HG02588 (cell line): ENCODE measurements around the gene ERVK3-1.
"Not testable (repeated sequence)": the region's sequence is repeated elsewhere in the genome, so short reads cannot be mapped to it uniquely, and the experiment has no call there.

ENCODE experiments used
- ATAC-seq: cut with Tn5 transposase; IDR thresholded peaks from one replicate; pipeline ENCODE4 v1.9.1; 2021; ENCODE audit warnings: mild to moderate bottlenecking, moderate library complexity; ENCODE audit not compliant: unreplicated experiment

Gene ERVK3-1

DNA sequence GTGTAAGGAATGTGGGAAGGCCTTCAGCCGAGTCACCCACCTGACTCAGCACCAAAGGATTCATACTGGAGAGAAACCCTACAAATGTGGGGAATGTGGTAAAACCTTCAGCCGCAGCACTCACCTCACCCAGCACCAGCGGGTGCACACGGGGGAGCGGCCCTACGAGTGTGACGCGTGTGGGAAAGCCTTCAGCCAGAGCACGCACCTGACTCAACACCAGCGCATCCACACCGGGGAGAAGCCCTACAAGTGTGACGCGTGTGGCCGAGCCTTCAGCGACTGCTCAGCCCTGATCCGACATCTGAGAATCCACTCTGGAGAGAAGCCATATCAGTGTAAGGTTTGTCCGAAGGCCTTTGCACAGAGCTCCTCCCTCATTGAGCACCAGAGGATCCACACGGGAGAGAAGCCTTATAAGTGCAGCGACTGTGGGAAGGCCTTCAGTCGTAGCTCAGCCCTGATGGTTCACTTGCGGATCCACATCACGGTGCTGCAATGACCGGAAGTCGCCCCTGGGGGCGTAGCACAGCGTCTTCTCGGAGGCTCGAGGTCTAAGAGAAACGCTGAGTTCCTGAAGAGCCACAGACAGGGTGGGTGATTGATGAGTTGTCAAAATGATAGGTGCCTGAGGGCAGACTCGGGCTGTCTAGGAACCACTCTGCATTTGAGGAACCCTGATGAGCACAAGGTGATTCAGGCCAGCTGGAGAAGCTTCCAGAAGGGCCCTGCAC is 33.8 kb downstream of the ERVK3-1 start:
- ATAC-seq: no peak

DNA sequence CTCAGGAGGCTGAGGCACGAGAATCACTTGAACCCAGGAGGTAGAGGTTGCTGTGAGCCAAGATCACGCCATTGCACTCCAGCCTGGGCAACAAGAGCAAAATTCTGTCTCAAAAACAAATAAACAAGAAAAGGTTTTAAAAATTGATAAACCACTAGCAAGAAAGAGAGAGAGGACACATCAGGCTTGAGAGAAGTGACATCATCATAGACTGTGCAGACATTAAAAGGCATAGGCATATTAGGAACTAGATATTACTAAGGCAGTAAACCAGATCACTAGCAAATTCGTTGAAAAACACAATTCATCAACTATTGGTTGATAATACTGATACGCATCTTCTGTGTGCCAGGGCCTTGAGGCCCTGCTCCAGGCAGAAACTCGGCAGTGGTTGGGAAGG is 40.4 kb downstream of the ERVK3-1 start:
- no peak for ATAC-seq

DNA sequence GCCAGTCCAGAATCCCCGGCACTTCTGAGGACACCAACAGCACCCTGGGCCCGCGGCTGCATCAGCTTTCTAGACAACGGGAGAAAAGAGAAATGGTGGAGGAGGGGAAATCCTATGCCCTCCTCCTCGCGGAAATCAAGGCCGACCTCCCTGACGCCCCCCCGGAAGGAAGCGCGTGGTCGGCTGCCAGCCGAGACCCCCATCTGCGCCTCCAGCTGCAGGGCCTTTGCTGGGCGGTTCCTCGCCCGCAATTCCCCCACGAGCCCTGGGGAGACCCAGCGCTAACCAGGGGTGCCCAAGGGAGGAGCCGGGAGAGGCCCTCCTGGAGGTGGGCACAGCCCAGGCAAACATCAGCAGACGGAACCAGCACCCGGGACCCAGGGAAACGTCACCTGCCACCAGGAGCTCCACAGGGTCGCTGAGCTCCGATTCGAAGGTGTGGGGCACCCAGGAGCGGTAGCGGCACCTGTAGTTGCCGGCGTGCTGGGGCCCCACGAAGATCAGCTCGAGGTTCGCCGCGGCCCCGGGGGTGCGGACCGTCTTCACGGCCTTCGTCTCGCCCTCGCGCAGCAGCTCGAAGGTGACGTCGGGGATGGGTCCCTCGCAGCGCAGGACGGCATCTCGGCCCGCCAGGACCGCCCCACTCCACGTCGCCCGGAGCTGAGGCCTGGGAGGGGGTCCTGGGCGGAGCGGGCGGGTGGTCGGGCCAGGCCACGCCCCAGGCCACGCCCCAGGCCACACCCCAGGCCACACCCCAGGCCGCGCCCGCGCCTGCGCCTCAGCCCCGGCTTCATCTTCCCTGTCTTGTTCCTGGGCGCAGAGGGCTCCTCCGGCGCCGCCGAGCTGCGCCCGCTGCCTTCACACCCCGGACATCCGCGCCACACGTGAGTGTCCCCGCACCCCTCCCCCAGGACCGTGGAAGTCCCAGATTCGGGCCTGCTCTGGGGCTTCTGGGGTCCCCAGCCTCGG is 42.1 kb downstream of the ERVK3-1 start:
- ATAC-seq: peak; percentile 87

DNA sequence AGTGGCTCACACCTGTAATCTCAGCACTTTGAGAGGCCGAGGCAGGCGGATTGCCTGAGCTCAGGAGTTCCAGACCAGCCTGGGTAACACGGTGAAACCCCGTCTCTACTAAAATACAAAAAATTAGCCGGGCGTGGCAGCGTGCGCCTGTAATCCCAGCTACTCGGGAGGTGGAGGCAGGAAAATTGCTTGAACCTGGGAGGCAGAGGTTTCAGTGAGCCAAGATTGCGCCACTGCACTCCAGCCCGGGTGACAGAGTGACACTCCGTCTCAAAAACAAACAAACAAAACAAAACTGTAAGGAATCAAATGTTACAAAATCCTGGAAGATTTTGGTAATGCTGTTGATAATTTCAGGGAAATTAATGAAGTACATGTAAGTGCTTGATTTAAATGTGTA is 42.9 kb downstream of the ERVK3-1 start:
- not testable (repeated sequence) for ATAC-seq

DNA sequence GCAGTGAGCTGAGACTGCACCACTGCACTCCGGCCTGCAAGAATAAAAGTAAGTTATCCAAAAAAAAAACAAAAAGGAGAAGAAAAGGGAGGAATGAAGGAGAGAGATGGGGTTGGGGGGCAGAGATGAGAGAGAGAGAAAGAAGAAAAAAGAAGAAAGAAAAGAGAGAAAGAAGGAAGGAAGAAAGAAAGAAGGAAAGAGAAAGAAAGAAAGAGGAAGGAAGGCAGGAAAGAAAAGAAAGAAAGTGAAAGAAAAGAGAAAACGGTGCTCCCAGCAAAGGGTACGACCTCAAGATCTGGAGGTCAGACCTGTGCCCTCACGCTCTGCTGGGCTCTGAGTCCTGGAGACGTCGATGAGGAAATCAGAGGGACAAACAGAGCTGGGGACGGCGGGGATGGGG is 44.4 kb downstream of the ERVK3-1 start:
- ATAC-seq: no peak

DNA sequence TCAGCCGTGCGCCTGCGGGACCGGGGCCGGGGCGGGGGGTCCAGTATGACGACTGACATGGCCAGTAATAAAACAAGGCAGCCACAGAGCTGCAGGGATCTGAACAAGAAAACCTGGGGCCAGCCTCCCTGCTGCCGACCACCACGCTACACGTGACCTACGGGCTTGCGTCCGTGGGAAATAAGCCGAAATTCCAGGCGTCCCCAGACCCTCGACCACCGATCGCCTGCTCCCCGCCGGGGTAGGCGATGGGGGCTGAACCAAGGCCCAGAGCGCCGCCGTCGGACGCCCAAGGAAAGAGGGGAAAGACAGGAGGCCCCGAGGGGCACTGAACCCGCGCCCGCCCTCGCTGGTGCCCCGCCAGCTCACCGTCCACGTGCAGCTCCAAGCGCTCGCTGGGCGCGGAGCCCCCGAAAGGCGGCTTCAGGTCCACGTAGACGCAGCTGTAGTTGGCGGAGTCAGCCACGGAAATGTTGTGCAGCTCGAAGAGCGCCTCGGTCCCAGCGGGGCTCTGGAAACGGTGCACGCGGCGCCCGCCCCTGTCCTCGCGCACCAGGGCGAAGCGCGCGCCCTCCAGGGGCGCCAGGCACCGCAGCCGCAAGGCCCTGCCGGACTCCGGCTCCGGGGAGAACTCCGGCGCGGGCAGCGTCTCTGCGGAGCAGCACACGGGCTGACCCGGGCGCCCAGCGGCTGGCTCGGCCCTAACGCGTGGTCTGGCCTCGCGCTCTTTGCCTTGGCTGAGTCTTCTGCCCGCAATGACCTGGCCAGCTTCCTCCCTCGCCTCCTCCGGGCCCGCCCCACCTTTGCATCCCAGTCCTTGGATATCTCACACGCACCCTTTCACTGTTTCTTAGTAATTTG is 45.1 kb downstream of the ERVK3-1 start:
- no peak for ATAC-seq

DNA sequence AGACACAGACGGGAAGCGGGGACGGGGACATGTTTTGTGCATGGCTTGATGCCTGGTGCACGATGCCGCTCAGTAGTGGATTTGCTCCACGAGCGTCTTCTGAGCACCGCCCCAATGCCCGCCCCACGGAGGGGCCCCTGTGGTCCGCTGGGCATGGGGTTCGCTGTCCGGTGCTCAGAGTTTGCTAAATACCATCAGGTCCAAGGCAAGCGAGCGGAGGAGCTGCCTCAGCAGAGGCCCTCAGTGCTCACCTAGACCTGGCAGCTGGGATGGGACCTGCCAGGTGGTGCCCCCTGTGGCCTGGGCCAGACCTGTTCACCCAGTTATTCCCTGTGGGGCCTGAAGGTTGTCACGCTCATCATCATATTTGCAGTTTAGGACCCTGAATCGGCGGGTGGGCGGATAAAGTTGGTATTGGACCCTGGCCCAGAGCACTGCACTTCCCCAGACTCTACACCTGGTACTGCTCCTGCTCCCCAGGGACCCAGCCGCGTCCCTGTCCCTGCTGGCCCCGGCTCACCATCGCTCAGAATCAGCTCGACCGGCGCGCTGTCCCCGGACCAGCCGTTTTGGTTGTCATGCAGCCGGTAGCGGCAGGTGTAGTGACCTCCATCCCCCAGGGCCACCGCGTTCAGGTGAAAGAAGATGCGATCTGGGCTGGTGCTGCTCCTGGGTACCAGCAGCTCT is 45.8 kb downstream of the ERVK3-1 start:
- no peak for ATAC-seq

DNA sequence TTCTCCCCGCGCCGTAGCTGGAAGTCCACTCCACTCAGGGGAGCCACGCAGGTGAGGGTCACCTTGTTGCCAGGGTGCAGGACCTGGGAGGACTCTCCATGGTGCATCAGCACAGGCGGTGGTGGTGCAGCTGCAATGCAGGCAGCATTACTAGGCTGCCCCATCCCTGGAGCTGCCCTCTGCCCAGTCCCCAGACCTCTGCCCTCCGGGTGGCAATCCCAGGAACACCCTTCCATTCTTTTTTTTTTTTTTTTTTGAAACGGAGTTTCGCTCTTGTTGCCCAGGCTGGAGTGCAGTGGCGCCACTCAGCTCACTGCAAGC is 46.3 kb downstream of the ERVK3-1 start:
- ATAC-seq: no peak

DNA sequence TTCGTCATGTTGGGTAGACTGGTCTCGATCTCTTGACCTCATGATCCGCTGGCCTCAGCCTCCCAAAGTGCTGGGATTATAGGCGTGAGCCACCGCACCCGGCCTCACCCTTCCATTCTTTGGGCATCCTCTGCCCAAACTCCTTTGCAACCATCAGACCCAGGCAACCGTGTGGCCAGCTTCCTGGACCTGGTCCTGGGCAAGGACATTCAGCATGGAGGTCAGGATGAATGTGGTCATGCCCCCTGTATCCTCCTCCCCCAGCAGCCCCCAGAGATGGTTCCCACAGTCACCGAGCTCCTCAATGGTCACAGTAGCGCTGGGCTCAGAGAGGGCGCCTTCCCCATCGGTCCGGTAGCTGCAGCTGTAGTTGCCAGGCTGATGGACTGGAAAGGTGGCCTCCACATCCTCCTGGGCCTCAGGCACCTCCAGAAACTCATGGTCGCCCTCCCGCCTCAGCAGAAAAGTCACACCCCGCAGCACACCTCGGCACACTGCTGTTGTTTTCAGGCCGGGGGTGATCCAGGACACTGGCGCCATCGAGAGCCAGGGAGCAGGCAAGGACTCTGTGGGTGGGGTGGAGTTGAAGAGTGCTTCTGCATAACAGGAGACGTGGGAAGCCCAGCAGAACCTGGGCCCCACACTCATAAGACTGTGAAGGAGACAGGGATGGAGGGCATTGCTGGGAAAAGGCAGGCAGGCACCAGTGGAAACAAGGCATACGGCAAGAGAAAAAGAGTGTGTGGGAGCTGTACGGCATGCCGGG is 47.0 kb downstream of the ERVK3-1 start:
- no peak for ATAC-seq

DNA sequence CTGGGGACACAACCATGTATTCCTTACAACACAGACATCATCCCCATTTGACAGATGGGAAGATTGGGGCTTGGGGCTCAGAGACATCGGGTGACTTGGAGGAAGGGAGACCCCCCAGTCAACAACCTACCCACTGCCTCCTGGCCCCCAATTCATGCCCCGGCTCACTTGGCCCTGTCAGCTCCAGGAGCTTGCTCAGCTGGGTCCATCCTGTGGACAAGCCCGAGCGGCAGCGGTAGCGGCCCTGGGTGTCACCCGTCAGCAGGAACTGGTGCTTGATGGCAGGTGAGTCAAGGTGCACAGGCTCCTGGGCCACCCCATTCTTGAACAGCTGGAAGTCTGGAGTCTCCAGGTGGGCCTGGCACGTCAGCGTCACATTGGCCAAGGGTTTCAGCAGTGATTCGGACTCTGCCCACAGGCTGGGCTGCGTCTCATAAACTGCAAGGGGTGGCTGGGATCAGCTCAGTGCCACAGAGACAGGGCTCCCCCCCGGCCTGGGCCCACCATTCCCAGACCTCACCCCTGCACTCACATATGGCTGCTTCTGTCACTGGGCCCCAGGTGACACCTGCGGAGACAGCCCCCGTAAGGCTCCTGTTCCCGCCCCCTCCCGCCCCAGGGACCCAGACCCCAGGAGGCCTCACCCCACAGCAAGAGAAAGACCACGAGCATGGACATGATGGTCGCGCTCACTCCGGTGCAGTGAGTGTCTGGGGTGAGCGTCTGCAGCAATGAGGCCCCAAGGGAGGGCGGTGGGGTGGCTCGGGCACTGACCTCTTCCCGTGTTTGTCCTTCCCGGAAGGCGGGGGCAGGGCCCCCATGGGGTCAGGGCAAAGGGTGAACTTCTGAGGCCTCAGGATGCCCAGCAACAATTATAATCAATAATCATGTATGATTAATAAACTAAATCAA is 47.8 kb downstream of the ERVK3-1 start, which contains the start of gene A1BG:
Gene A1BG, minus strand, starts transcription at position 733 of the 912 bp plus-strand sequence. Its CDS starts 55 bp downstream, at position 678.
- no peak for ATAC-seq

DNA sequence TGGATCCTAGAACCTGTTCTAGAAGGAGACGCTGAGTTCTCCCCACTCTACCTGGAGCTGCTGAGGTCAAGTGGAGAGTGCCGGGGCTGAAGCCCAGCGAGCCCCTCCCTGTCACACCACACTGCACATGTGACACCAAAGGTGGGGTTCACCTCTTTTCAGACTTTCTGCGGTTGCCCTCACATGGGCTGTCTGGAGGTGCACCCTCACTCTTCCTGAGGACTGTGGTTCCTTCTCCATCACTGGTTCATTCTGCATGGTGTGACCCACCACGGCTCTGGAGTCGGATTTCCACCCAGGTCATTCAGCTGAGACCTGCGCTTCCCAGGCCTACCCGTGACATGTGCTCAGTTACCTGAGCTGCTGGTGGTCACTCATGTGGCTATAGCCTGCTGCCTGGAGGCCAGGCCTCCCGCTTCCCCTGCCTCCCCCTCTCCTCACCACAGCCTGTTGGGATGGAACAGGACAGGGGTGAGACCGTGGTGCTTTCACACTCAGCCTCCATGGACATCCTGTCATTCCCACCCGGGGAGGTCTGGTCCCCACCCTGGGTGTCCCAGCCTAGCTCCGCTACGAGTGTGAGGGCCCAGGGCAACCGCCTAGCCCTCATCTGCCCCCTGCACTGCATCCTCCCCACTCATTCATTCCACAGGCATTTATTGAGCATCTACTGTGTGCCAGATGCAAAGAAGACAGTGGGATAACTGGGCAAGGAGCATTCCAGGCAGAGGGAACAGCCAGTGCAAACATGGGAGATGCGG is 48.7 kb downstream of the ERVK3-1 start:
- no peak for ATAC-seq

DNA sequence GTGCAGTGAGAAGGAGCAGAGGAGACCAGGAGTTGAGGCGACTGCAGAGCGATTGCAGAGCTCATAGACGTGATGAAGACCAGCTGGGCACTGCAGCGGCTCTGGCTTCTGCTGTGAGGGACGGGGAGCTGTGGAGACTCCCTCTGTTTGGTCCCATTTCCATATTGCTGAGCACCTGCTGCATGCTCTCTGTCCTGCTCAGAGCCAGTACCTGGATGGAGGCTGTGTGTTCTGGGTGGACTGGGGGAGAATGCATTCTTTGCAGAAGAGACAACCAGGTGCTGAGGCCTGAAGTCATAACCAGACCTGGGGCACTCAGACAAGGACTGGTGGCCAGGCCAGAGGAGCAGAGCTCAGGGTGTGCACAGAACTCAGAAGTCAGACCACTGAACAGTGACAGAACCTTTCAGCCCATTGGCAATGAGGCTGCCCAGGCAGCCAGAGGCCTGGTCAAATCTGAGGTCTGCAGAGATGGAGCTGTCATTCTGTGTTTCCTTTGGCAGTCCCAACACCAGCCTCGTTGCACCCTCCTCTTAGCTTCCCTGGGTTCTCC is 49.4 kb downstream of the ERVK3-1 start:
- no peak for ATAC-seq

DNA sequence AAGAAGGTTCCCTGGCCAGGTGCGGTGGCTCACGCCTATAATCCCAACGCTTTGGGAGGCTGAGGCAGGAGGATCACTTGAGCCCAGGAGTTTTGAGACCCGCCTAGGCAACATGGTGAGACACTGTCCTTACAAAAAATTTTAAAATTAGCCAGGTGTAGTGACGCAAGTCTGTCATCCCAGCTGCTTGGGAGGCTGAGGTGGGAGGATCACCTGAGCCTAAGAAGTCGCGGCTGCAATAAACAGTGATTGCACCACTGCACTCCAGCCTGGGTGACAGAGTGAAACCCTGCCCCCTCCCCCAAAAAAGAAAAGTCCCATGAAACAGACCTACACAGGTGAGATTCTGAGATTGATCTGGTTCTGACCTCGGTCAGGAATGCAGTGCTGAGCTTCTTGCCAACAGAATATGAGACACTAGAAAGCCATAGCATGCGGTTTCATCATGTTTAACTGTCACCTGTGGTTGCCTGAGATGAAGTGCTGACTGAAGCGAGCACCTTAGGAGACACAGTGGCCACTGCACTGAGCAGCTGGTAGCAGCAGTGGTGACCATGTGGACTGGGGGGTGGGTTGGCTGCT is 50.1 kb downstream of the ERVK3-1 start:
- no peak for ATAC-seq

DNA sequence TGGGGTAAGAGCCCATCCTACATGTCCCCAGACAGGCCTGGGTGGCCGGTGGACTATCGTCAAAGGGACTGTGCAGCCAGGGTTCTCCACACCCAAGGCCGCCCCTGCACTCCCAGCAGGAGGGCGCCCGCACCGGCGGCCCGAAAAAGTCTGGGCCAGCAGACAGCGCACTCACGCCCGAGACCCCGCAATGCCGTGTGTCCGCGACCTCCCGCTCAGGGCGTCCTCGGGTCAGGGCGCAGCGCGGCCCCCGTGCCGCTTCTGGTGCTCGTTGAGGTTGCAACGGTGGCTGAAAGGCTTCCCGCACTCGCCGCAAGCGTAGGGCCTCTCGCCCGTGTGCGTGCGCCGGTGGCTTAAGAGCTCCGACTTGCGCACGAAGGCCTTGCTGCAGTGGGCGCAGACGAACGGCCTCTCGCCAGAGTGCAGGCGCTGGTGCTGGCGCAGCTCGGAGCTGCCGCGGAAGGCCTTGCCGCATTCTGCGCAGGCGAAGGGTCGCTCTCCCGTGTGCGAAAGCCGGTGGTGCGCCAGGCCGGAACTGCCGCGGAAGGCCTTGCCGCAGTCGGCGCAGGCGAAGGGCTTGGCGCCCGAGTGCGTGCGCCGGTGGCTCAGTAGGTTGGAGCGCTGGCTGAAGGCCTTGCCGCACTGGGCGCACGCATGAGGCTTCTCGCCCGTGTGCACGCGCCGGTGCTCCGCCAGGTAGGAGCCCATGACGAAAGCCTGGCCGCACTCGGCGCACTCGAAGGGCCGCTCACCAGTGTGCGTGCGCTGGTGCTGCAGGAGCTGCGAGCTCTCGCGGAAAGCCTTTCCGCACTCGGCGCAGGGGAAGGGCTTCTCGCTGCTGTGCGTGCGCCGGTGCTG is 51.0 kb downstream of the ERVK3-1 start:
- ATAC-seq: no peak

DNA sequence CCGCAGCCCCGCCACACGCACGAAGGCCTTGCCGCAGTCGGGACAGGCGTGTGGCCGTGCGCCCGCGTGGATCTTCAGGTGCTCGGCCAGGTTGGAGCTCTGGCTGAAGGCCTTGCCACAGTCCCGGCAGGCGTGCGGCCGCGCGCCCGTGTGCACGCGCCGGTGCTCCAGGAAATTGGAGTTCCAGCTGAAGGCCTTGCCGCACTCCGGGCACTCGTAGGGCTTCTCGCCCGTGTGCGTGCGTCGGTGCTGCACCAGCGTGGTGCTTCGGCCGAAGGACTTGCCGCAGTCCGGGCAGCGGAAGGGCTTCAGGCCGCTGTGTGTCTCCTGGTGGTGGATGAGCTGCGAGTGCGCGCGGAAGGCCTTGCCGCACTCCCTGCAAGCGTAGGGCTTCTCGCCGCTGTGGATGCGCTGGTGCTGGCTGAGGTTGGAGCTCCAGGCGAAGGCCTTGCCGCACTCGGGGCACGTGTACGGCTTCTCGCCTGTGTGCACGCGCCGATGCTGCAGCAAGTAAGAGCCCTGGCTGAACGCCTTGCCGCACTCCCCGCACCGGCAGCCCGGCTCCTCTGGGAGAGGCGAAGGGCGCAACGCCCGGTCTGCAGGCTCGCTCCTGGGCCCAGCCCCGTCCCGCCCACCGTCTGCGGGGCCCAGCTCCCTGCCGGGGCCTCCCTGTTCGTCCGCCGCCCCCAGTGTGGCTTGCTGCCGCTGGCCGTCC is 51.7 kb downstream of the ERVK3-1 start:
- ATAC-seq: no peak
